ENCODE results near the gene SLC35F3. TPM values are rescaled to one million over a fixed set of nuclear protein-coding genes. Genes with fewer than 3 reads are reported as not detected.
"Not testable (repeated sequence)": the region's sequence is repeated elsewhere in the genome, so short reads cannot be mapped to it uniquely, and the experiment has no call there.

The SLC35F3 gene
- total RNA-seq, 1 donor from 2014 or later = 0.68 TPM

DNA sequence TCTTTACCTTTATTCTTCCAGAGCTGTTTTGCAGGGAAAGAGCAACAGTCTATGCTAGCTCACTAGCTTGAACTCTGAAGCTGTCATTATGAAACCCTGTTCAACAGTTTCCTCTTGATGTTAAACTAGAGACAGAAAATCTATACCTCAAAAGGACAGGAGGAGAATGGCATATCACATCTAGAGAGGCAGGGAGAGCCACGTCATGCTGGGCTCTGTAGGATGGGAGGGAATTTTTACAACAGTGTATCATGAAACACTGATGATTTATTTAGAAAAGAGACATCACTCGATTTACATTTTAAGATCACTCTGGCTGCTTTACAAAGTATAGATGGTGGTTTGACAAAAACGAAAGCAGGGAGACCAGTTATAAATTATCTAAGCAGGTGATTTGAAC, 243.9 kb downstream of the SLC35F3 start:
- ATAC-seq = no peak

DNA sequence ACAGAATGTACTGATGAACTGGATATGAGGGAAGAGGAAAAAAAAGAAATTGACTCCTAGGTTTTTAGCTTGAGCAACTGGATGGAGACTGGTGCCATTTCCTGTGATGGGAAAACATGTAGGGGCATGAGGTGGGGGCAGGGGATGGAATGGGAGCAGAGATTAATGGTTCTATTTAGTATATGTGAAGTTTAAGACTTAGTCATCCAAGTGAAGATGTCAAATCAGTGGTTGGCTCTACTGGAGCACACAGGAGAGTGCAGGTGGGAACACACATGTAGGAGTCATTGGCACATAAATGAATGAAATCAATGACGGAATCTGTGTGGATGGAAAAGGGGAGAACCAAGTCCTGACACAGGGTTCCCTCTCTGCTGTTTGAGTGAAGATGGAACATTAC, 244.3 kb downstream of the SLC35F3 start:
- no peak for ATAC-seq

DNA sequence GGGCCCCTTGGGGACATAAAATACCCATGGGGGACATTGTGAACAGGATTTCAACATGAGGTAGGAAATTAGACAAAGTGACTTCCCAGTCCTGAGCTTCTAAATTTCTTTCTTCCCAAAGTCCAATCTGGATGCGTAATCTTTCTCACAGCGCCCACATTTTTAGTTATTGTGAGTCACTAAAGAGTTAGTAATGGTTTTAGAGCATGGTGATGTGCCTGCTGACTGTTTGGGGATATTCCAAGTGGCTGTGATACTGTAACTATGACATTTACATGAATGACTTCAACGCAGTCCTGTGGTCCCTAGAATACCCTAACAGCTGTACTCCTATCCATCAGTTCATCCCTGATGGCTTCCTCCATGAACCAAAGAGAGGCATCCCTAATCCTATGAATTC, 244.7 kb downstream of the SLC35F3 start:
- no peak for ATAC-seq

DNA sequence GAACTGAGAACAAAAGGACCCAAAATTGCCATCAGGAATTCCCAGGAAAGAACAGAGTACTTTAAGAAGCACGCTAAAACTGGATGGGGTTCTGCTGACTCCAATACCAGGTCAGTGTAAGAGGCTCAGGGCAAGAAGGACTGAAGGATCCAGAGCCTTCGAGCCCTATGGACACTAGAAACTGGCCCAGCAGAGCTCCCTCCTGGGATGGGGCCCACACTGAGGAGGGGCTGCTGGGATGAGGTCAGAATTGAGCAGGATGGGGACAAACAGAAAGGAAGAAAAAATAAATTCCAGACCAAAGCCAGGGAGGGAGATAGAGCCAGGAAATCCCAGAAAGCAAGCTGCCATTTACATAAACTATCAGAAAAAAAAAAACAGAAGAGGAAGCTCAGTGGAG, 246.4 kb downstream of the SLC35F3 start:
- no peak for ATAC-seq

DNA sequence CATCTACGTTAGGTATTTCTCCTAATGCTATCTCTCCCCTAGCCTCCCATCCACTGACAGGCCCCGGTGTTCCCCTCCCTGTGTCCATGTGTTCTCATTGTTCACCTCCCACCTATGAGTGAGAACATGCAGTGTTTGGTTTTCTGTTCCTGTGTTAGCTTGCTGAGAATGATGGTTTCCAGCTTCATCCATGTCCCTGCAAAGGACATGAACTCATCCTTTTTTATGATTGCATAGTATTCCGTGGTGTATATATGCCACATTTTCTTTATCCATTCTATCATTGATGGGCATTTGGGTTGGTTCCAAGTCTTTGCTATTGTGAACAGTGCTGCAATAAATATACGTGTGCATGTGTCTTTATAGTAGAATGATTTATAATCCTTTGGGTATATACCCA, 247.9 kb downstream of the SLC35F3 start:
- not testable (repeated sequence) for ATAC-seq

DNA sequence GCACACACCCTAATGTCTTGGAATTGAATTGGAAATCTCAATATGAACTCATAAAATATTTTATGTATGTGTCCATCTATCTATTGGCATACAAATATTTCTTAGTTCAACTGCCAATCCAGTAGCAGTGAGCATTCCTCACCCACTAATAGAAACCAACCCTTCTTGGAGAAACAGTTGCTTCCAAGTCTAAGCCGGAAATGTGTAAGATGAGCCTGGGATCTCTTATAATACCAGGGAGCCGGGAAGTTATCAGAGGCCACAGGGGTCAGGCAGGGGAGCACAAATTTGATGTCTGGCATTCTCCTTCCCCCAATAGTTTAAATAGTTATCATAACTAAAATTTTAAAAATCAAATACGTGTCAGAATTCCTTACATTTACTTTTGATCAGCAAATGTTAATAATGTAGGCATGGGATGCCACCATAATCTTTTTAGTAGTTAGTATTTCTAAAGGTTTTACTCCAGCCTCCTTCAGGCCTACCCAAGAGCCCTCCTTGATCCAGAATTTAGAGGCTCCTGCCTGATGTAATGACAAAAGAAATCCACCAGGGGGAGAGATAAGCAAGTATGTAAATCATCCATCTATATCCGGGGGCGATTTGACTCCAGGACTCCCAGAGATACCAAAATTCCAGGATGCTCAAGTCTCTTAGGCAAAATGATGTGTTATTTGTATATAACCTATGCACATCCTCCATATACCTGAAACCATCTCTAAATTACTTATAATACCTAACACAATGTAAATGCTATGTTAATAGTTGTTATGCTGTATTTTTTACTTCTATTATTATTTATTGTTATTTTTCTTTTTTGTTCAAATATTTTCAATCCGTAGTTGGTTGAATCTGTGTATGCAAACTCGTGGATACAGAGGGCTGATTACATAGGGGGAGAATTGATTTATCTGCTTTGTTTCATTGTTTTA, 250.1 kb downstream of the SLC35F3 start:
- ATAC-seq = peak; percentile 54

DNA sequence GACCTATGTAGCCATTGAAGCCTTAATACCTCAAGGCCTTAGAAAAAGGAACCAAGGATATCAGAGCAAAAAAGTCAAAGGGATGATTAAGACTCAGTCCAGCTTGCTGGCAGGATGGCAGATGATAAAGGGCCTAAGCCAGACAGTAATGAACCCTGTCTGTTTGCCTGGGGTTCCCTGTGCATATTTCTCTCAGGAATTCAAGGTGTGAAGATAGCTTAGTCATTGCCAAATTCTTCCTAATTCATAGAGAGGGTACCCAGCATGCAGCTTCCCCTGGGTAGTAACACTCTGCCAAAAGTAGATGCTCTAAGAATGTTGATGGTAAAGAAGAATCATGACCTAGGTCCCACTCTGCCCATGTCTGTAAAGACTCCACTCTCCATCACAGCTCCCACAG, 258.2 kb downstream of the SLC35F3 start:
- no peak for ATAC-seq

DNA sequence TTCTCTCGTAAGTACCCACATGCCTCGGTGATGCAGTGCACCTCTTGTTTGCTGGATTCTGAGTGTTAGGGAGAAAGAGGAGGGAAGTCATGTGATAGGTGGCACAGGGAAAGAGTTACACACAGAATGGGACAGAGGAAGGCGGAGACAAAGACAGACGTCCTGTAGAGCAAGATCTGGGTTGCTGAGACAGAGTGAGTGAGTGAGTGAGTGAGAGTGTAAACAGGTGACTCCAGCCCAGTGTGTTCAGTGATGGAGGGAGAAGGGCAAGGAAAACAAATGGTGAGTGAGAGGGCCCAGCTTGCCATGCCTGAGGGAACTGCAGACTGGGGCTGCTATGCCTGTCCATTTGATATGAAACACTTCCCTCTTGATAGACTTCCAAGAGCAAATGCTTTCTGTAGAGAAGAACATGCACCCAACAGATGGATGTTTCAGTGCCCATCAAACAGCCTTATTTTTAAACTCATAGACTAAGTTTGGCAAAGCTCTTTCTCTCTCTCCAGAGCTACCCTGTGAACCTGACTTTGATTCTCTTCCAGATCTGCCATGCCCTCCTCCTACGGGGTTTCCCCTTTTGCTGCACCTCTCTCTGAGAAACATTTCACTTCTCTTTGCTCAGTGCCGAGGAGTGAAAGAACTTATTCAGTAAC, 258.9 kb downstream of the SLC35F3 start:
- peak; percentile 47 for ATAC-seq

DNA sequence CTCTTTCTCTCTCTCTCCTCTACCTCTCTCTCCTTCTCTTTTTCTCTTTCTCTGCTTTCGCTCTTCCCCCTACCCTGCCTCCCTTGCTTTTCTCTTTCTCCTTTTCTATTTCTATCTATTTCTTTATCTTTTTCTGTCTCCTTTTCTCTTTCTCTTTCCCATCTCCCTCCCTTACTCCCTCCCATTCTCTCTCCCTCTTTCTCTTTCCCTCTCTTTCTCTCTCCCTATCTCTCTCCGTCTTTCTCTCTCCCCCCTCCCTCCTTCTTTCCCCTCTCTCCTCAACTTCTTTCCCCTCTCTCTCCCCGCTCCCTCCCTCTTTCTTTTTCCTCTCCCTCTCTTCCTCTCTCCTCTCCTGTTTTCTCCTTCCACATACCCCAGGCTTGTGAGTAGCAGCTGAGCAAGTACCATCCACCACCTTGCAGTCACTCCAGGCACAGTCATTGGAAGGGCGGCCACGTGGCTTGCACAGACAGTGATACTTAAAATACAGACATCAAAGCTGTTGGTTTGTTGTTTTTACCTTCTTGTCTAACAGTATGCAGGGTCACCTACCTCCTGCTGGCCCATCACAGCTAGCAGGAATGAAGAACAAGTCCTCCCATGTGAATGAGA, 259.7 kb downstream of the SLC35F3 start:
- ATAC-seq = no peak

DNA sequence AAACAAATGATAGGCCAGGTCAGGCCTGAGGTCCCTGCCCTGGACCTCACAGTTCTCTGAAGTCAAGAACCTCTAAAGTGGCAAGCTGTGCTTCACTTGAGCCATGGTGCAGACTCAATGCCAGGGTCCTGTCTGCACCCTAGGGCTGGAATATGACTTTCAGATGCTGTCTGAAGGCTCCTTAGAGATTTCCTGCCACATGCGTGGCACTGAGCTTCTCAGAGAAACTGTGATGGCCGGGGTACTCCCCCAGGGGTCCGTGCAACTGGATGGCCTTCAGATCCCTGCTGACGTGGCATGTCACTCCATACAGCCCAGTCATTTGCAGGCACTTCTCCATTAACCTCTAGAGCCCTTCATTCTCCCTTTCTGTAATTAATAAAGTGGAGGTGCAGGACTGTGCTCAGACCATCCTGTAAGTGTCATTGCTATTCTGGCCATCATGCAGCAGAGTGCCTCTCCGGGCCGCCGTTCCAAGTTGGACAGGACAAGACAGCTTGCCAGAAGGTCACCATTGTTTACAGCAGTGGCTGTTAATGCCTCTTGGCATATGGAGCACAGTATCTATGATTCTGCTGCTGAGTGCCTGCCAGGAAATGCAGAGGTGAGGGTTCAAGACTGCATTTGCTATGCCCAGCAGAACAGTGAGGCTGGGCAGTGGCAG, 263.7 kb downstream of the SLC35F3 start:
- ATAC-seq = no peak

DNA sequence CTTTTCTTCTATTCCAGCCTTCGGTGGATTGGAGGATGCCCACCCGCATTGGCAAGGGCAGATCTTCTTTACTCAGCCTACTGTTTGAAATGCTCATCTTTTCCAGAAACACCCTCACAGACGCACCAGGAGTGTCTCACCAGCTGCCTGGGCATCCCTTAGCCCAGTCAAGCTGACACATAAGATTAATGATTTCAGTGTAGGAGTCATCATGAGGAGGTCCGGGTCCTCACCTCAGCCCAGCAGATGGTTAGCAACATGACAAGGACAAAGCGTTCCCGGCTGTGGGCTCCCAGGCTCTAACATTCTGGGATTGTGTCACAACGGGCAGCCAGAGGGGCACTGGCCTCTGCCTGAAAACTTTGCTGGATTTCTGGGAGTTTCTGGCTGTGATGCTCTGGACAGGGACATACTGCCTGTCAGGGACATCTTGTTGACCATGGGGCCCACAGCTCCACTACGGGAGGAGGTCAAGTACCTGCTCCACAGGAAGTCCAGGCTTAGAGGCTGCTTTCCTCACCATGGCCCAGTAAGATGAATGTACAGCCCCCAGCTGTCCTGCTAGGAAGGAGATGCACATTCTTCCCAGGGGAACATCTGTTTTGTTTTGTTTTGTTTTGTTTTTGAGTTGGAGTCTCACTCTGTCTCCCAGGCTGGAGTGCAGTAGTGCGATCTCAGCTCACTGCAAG, 264.8 kb downstream of the SLC35F3 start:
- ATAC-seq = no peak

DNA sequence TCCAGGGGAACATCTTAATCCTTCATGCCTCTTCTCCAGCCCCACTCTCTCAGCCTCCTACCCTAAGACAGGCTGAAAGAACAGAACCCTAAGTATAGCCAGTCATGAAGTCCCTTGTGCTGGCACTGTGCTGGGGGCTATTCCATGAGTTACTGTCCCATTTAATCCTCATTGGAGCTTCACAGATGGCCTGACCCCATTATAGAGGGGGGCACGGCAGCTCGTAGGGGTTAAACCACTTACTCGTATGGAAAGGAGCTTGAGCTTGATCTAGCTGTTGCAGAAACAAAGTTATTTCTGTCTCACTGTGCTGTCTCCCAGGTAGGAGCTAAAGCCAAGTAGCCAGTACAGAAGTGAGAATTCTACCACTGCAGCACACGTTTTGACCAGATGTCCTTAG, 265.6 kb downstream of the SLC35F3 start:
- no peak for ATAC-seq

DNA sequence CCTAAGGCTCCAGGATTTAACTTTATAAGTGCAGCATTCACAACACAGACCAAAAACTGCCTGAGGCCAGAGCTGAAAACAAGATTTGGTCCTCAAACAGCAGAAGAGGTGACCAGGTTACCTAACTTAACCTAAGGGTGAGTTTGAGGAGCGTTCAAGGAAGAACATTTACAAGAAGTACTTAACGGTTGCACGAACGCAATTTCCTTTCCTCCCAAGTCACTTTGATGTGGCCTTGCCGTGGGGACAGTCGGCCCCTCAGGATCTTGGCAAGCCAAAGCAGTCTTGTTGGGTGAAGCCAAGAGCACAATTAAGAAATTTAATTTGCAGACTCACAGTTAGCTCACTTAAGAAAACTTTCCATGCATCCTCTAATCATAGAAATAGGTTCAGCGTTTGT, 266.1 kb downstream of the SLC35F3 start:
- no peak for ATAC-seq

DNA sequence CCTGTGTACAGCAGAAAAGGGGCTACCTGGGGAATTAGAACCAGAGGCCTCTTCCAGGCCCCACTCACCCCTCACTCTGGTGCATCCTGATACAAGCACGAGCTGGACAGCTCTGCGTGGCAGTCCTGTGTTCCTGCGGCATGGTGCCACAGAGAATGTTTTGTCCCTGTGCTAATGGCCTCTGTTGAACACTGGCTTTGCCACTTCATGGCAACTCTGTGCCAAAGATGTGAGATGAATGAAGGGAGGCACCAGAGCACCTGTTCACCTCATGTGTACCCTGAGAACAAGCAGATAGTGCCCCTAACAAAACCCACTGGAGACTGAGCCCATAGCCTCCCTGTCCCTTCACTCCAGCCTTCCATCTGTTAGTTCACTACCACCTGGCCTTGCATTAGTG, 269.5 kb downstream of the SLC35F3 start:
- no peak for ATAC-seq

DNA sequence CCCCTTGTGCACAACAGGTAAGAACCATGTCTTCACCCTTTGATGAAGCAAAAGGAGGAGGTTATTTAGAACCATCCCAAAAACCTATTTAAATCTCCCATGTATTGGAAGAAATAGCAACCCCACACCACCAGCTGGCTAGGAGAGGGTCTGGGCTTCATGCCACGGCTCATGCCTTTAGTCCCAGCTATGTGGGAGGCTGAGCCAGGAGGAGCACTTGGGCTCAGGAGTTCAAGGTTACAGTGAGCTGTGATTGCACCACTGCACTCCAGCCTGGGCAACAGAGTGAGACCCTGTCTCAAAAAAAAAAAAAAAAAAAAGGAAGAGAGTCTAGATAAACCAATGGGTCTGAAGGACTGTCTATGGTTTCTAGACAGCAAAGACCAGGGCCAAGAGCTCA, 270.9 kb downstream of the SLC35F3 start:
- no peak for ATAC-seq

DNA sequence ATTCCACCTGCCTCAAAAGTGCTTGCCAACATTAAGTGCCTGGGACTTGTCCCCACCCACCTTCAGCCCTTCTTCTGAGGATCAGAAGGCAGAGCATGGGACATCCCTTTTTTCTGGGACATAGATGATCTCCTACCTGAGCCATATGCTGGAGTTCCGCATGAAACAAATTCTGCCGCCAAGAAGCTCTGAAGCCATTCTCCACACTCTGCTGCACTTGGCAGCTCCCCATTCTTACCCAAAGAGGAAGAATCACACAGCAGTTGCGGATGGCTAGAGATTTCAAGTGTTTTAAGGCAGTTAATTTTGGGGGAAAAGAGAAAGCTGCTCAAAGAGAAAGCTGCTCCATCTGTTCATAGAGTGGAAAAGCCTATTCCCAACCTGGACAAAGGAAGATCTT, 271.5 kb downstream of the SLC35F3 start:
- ATAC-seq = no peak

DNA sequence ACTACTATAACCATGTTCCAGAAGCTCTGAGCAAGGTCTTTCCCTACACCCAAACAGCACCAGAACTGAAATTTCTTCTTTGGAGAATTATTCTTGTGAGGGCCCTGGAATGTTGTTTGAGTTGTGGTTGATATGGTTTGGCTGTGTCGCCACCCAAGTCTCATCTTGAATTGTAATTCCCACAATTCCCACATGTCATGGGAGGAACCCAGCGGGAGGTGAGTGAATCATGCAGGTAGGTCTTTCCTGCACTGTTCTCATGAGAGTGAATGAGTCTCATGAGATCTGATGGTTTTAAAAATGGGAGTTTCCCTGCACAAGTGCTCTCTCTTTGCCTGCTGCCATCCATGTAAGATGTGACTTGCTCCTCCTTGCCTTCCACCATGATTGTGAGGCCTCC, 272.4 kb downstream of the SLC35F3 start:
- ATAC-seq = not testable (repeated sequence)

DNA sequence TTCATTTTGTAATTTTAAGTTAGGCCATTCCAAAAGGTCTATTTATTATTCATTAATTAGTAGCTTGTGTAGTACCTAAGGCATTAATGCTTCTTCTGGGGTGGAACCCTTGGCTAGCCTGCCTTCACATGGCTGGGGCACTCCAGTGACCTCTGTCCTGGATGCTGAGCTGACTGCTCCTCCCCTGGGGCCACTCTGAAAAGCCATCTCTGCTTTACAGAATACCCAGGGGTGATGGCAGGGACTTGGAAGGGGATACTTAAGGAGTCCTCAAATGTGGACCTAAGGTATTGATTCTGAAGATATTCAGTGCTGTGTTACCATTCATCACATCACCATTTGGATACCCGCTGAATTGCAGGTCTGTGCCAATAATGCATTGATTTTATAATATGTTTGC, 281.0 kb downstream of the SLC35F3 start:
- ATAC-seq = no peak

DNA sequence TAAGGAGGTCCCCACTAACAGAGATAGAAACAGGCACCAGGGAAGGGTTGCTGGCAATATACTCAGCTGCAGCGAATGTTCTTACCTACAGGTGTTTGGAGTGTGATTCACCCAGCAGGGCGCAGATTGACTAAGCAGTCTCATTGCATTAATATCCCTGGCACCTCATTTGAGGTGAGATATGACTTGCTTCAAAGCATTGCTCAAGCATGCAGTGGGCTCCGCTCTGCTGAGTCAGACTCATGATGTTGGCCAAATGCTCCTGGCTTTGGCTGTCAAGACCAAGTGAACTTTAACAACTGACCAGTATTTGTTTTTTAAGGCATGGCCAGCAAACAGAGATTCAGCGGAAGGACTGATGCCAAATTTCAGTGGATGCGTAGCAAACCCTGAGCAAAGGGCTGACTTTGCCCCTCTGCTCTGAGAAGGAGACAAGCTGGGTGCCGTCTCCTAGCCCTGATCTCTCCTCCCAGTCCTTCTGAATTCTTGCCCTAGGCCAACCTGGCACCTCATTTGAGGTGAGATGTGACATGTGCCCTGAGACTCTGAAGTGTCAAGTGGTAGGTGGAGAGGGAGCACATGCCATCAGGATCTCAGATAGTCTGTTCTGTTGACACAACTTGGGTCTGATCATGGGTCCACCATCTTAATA, 281.7 kb downstream of the SLC35F3 start:
- ATAC-seq = peak; percentile 96

DNA sequence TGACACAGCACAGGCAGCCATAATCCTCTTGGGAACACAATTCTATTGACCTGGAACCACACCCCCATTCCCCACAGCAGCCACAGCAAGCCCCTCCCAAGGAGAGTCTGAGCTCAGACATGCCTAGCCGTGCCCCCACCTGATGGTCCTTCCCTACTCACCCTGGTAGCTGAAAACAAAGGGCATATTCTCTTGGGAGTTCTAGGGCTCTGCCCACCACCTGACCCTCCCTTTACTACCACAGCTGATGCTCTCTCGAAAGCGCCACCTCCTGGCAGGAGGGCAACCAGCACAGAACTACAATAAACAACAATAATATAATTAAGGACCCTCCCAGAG, 283.9 kb downstream of the SLC35F3 start:
- ATAC-seq = peak; percentile 84

DNA sequence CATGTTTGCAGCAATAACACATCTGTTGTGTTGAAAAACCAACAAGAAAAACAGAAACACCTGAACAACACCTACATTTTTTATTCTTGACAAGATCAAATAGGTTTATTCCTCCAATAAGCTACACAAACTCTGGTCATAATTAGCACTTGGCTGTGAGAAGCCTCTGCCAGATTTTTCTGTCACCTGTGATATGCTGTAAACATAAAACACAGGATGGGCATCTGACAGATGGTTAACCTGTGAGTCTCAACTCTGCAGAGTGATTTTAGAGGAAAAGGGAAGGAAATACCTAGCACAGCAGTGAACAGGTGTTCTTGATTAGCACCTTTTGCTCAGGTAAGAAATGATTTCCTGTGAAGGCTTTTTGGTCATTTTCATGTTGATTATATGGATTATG, 293.4 kb downstream of the SLC35F3 start:
- ATAC-seq = no peak

DNA sequence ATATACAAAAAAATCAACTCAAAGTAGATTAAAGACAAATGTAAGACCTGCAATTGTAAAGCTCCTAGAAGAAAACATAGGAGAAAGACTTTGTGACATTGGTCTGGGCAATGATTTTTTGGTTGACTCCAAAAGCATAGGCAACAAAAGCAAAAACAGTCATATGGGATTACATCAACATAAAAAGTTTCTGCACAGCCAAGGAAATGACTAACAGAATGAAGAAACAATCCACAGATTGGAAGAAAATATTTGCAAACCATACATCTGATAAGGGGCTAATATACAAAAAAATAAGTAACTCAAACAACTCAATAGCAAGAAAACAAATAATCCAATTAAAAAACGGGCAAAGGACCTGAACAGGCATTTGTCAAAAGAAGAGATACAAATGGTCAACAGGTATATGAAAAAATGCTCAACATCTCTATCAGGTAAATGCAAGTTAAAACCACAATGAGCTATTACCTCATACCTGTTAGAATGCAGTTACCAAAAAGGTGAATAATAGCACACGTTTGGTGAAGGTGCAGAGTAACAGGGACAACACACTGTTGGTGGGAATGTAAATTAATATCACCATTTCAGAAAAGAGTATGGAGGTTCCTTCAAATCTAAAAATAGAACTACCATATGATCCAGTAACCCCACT, 295.1 kb downstream of the SLC35F3 start:
- ATAC-seq = no peak
